Measurements from ENCODE around the gene KRT13. TPM values are rescaled to one million over a fixed set of nuclear protein-coding genes. Genes with fewer than 3 reads are reported as not detected.
A peak's percentile ranks its signal among the peaks of the same experiment; 100 is the strongest.

The KRT13 gene
- total and polyA plus RNA-seq, 2 donors (not counting 1 experiment from before 2014, with no cell fraction given), result not detected

GRCh38 chr17:41474863-41475262 is 30.5 kb downstream of the KRT13 start:
- Histone ChIP-seq H3K27ac (ENCODE audit: insufficient read depth, low read length) (no peak overlapping the region), H3K27me3 (ENCODE audit: control insufficient read depth, insufficient read depth, low read length) (no peaks in the 10 kb centered on the region), H3K79me2 (ENCODE audit: control insufficient read depth, insufficient read depth, low read length) (no peaks in the 10 kb centered on the region), H2AFZ (ENCODE audit: low read length) (no peak overlapping the region), H3K4me2 (ENCODE audit: extremely low read depth, insufficient read depth, low read length) (no peak overlapping the region), H3K4me1 (ENCODE audit: control insufficient read depth, extremely low read depth, insufficient read depth, low read length) (no peaks in the 10 kb centered on the region), H3K9ac (ENCODE audit: insufficient read depth, low read length) (no peak overlapping the region), H3K36me3 (ENCODE audit: control insufficient read depth, insufficient read depth, low read length) (no peaks in the 10 kb centered on the region), H3K9me3 (ENCODE audit: control insufficient read depth, insufficient read depth, low read depth, low read length) (no peaks in the 10 kb centered on the region), H3K4me3 (replicated peaks in 1 of 4; ENCODE audit: control extremely low read depth in 1 of 4, insufficient read depth in 1 of 4, low read depth in 3 of 4, low read length in 4 of 4) (no peak overlapping the region), H4K20me1 (ENCODE audit: control insufficient read depth, extremely low read depth, insufficient read depth, low read length) (no peaks in the 10 kb centered on the region)
- DNase-seq (ENCODE audit: low read depth in 2 of 2), result no peak
- no peak for TF ChIP-seq CTCF (conservative IDR thresholded peaks at IDR 0.05 in 1 of 2, IDR thresholded peaks at IDR 0.05 in 1 of 2; ENCODE audit: low read depth in 1 of 2, low read length in 2 of 2)
- no peak for TF ChIP-seq EZH2 (IDR thresholded peaks at IDR 0.05; ENCODE audit: low read length, missing control alignments)

DNA sequence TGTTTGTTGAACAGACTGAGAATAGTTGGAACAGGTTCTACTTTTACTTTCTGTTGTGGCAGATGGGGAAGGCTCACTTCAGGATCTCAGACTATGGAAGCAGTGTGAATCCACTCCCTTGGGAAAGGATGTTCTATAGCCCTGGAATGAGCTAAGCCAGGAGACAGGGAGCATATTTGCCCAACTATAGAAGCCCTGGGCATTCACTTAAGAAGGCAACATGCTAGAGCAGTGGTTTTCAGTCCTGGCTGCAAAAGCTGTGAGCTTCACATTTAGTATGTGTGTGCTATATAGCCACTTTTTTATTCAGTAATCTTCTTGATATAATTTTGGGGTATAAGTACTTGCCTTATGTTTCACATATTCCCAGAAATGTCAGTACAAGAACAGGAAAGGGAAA is 37.1 kb downstream of the KRT13 start:
- Histone ChIP-seq H4K20me1 (ENCODE audit: control insufficient read depth, extremely low read depth, insufficient read depth, low read length) (no peaks in the 10 kb centered on the region), H3K9ac (ENCODE audit: insufficient read depth, low read length) (no peak overlapping the region), H3K27me3 (ENCODE audit: control insufficient read depth, insufficient read depth, low read length) (peaks cover 6% of the 10 kb centered on the region), H3K36me3 (ENCODE audit: control insufficient read depth, insufficient read depth, low read length) (no peaks in the 10 kb centered on the region), H3K4me3 (replicated peaks in 1 of 4; ENCODE audit: control extremely low read depth in 1 of 4, insufficient read depth in 1 of 4, low read depth in 3 of 4, low read length in 4 of 4) (no peak overlapping the region), H3K79me2 (ENCODE audit: control insufficient read depth, insufficient read depth, low read length) (no peaks in the 10 kb centered on the region), H3K9me3 (ENCODE audit: control insufficient read depth, insufficient read depth, low read depth, low read length) (no peaks in the 10 kb centered on the region), H3K27ac (ENCODE audit: insufficient read depth, low read length) (no peak overlapping the region), H2AFZ (ENCODE audit: low read length) (no peak overlapping the region), H3K4me1 (ENCODE audit: control insufficient read depth, extremely low read depth, insufficient read depth, low read length) (peaks cover 4% of the 10 kb centered on the region), H3K4me2 (ENCODE audit: extremely low read depth, insufficient read depth, low read length) (no peak overlapping the region)
- DNase-seq (ENCODE audit: low read depth in 2 of 2), result no peak
- TF ChIP-seq CTCF (conservative IDR thresholded peaks at IDR 0.05 in 1 of 2, IDR thresholded peaks at IDR 0.05 in 1 of 2; ENCODE audit: low read depth in 1 of 2, low read length in 2 of 2) (no peak), EZH2 (IDR thresholded peaks at IDR 0.05; ENCODE audit: low read length, missing control alignments) (no peak)

DNA sequence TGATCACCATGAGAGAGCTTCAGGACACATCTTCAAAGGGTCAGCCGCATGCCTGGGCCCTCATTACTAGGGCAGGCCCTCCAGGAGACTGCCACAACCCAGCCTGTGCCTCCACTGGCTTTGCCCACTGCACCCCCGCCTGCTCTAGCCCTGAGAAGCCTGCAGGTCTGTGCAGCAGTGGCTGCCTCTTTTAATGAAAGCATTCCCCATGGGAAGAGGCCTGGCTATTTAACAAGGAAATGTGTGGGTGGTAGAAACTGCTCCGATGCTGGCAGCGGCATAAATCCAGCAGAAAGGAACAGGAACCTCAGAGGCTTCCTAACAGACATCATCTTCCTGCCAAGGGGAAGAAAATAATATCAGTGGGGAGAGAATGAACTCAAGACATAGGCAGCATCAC is 37.9 kb downstream of the KRT13 start:
- H3K9me3 ChIP-seq (ENCODE audit: control insufficient read depth, insufficient read depth, low read depth, low read length), result no peaks in the 10 kb centered on the region
- no peaks in the 10 kb centered on the region for H3K36me3 ChIP-seq (ENCODE audit: control insufficient read depth, insufficient read depth, low read length)
- no peak overlapping the region for H3K4me3 ChIP-seq (replicated peaks in 1 of 4; ENCODE audit: control extremely low read depth in 1 of 4, insufficient read depth in 1 of 4, low read depth in 3 of 4, low read length in 4 of 4)
- TF ChIP-seq CTCF (conservative IDR thresholded peaks at IDR 0.05 in 1 of 2, IDR thresholded peaks at IDR 0.05 in 1 of 2; ENCODE audit: low read depth in 1 of 2, low read length in 2 of 2) (no peak), EZH2 (IDR thresholded peaks at IDR 0.05; ENCODE audit: low read length, missing control alignments) (no peak)
- H3K79me2 ChIP-seq (ENCODE audit: control insufficient read depth, insufficient read depth, low read length), result no peaks in the 10 kb centered on the region
- H3K27ac ChIP-seq (ENCODE audit: insufficient read depth, low read length), result no peak overlapping the region
- H3K4me1 ChIP-seq (ENCODE audit: control insufficient read depth, extremely low read depth, insufficient read depth, low read length), result peaks cover 4% of the 10 kb centered on the region
- DNase-seq (ENCODE audit: low read depth in 2 of 2), result peak in 1 of 2 donors; percentile 66
- no peaks in the 10 kb centered on the region for H4K20me1 ChIP-seq (ENCODE audit: control insufficient read depth, extremely low read depth, insufficient read depth, low read length)
- no peak overlapping the region for H3K4me2 ChIP-seq (ENCODE audit: extremely low read depth, insufficient read depth, low read length)
- peaks cover 6% of the 10 kb centered on the region for H3K27me3 ChIP-seq (ENCODE audit: control insufficient read depth, insufficient read depth, low read length)
- no peak overlapping the region for H3K9ac ChIP-seq (ENCODE audit: insufficient read depth, low read length)
- H2AFZ ChIP-seq (ENCODE audit: low read length), result no peak overlapping the region

Data from fibroblast of lung (primary cell).